ENCODE data around the gene MPPED1.

Gene MPPED1

GRCh38 chr22:43412808-43413795 is 1.3 kb downstream of the MPPED1 start:
- no peak for DNase-seq

GRCh38 chr22:43413826-43414225 is 2.0 kb downstream of the MPPED1 start:
- DNase-seq: no peak

GRCh38 chr22:43415681-43416080 is 3.9 kb downstream of the MPPED1 start:
- DNase-seq: no peak

- no peak for DNase-seq
These were observed 5.7 kb downstream of the MPPED1 start for GRCh38 chr22:43417555-43417954.

GRCh38 chr22:43418079-43418825 is 6.4 kb downstream of the MPPED1 start:
- no peak for DNase-seq

GRCh38 chr22:43419371-43420080 is 7.7 kb downstream of the MPPED1 start:
- no peak for DNase-seq

- DNase-seq: no peak
These were observed 9.3 kb downstream of the MPPED1 start for GRCh38 chr22:43421046-43421665.

- DNase-seq: no peak
These were observed 10.3 kb downstream of the MPPED1 start for GRCh38 chr22:43421914-43422615.

GRCh38 chr22:43423046-43423445 is 11.2 kb downstream of the MPPED1 start:
- DNase-seq: no peak

- DNase-seq: no peak
These were observed 12.4 kb downstream of the MPPED1 start for GRCh38 chr22:43424201-43424600.

GRCh38 chr22:43424666-43425630 is 13.1 kb downstream of the MPPED1 start:
- DNase-seq: no peak

GRCh38 chr22:43425976-43426785 is 14.4 kb downstream of the MPPED1 start:
- no peak for DNase-seq

- DNase-seq: no peak
These were observed 15.0 kb downstream of the MPPED1 start for GRCh38 chr22:43426816-43427215.

GRCh38 chr22:43427296-43428004 is 15.6 kb downstream of the MPPED1 start:
- DNase-seq: no peak

GRCh38 chr22:43428005-43428485 is 16.2 kb downstream of the MPPED1 start:
- no peak for DNase-seq

- no peak for DNase-seq
These were observed 16.7 kb downstream of the MPPED1 start for GRCh38 chr22:43428521-43428920.

- DNase-seq: no peak
These were observed 17.6 kb downstream of the MPPED1 start for GRCh38 chr22:43429426-43429825.

- no peak for DNase-seq
These were observed 20.2 kb downstream of the MPPED1 start for GRCh38 chr22:43431808-43432554.
